HUDEP-2 (cell line): ENCODE measurements around the gene ENPP3.
"Not testable (repeated sequence)": the region's sequence is repeated elsewhere in the genome, so short reads cannot be mapped to it uniquely, and the experiment has no call there.

Experiments used
- DNase-seq, 76 experiments: peaks; one replicate each; lab custom pipeline; 2025; ENCODE audit not compliant: unreplicated experiment in 76 of 76; lab: John Stamatoyannopoulos, UW

Gene ENPP3

GRCh38 chr6:131682442-131682841, 45.3 kb downstream of the ENPP3 start:
- no peak for DNase-seq

- no peak for DNase-seq
Measured at GRCh38 chr6:131683479-131683878, 46.4 kb downstream of the ENPP3 start.

GRCh38 chr6:131685266-131685780, 48.2 kb downstream of the ENPP3 start:
- DNase-seq = no peak

DNA sequence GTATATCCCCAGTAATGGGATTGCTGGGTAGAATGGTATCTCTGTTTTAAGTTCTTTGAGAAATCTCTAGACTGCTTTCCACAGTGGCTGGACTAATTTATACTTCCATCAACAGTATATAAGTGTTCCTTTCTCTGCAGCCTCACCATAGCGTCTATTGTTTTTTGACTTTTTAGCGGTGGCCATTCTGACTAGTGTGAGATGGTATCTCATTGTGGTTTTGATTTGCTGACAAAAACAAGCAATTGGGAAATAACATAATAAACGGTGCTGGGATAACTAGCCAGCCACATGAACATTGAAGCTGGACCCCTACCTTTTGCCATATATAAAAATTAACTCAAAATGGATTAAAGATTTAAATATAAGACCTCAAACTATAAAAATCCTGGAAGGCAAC, 49.9 kb downstream of the ENPP3 start:
- DNase-seq = no peak

DNA sequence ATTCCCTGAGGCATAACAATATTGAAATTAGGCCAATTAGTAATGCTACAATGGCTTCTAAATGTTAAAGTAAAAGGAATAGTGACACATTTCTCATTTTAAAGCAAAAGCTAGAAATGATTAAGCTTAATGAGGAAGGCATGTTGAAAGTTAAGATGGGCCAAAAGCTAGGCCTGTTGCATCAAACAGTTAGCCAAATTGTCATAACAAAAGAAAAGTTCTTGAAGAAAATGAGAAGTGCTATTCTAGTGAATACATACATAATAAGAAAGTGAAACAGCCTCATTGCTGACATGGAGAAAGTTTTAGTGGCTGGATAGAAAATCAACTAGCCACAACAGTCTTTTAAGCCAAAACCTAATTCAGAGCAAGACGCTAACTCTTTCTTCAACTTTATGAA, 51.2 kb downstream of the ENPP3 start:
- no peak for DNase-seq

GRCh38 chr6:131692031-131692430, 54.9 kb downstream of the ENPP3 start:
- DNase-seq = no peak

DNA sequence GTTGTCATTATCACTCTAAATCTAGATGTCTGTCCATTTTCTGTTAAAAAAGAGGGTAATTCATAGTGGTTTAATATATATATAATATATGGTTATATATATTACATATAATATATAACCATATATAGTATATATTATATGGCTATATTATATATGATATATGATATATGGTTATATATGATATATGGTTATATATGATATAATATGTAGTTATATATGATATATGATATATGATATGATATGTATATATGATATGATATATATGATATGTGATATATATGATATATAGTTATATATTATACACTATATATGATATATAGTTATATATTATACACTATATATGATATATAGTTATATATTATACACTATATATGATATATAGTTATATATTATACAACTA, 55.5 kb downstream of the ENPP3 start:
- DNase-seq = no peak

DNA sequence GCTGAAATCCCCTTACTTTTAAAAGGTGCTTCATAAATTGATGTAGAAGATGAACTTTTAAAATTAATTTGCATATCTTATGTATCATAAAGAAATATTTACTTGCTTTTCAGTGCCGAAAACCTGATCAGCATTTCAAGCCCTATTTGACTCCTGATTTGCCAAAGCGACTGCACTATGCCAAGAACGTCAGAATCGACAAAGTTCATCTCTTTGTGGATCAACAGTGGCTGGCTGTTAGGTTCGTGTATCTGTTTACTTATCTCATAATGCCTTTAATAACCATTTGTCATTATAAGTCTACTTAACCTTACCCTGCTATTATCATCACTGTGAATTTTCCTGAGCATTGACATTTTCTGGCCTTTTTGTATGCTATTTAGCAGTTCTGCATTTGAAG, 56.3 kb downstream of the ENPP3 start:
- no peak for DNase-seq

DNA sequence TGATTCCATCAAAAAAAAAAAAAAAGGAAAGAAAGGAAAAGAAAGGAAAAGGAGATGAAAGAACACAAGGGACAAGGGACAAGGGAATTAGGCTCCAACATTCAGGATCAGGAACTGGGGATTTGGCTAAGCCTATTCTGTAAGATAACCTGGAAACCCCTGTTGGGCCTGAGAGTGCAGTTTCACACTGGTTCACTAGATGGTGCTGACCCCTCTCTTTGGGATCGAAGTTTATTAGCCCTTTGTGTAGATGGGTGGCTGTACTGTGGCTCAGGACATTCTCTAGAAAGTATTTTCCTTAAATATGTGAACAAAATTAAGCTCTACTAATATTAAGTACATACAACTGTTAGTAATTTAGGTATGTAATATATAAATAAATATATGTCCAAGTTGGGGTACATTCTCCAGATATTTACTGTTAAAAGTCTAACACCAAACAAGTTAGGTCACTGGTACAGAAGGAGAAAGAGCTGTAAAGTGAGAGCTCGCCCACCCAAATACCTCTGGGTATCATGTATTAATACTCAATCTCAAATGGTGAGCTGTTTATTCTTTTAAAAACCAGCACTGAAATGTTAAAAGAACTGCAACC, 57.8 kb downstream of the ENPP3 start:
- peak in 38 of 76 experiments; percentile 2 to 58 (median 27) for DNase-seq

- no peak for DNase-seq
Measured at GRCh38 chr6:131696956-131697355, 59.9 kb downstream of the ENPP3 start.

DNA sequence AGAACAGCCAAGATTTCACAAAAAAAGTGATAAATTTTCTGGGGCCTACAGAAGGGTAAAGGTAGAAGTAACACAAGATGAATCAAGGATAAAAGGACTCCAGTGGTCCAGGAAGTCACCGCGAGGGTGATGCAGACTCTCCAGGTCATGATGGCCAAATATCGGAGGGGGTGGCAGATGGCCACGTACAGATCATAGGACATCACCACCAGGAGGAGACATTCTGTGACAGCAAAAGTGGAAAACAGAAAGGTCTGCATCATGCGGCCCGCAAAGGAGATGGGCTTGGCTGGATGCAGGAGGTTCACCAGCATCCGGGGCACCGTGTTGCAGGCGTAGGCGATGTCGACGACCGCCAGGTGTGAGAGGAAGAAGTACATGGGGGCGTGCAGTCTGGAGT, 63.7 kb downstream of the ENPP3 start:
- not testable (repeated sequence) for DNase-seq

DNA sequence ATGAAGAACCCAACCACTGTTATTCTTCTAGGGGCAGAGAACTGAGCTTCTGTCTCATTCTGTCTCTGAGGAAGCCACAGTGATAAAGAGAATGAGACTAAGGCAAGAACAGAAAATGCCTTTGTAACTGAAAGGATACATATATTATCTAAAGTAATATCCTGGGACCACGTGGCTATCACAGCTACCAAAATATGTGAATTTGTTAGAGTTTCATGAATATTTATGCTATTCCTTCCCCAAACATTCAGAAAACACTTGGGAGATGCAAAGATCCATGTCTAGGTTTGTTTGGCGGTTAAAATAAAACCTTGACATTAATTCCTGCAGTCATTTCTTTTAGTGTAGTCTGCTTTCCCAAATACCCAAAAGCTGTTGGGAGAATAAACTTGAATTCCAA, 66.8 kb downstream of the ENPP3 start:
- not testable (repeated sequence) for DNase-seq

DNA sequence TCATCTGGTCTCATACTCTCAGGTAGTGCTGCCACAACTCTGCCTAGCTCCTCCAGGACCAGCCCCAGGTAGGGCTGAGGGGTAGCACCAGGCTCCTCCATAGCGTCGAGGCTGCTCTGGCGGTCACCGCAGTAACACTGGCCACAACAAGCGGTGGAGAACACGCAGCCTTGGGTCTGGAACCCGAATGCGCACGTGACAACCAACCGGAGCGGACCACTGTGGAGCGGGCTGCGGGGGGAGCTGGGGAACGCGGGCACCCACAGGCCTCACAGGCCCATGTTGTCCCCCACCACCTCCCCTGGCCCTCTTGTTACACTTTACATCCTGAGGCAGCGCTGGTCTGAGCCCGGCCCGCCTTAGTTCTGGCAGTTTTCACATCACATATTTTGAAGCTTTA, 73.8 kb downstream of the ENPP3 start, which contains the start of gene CTAGE9:
TSS of gene CTAGE9 (minus strand) at position 101 of the 400 bp plus-strand sequence. CDS start at position 101, 0 bp downstream.
- not testable (repeated sequence) for DNase-seq

GRCh38 chr6:131715567-131715966, 78.5 kb downstream of the ENPP3 start:
- not testable (repeated sequence) for DNase-seq

- no peak for DNase-seq
Measured at GRCh38 chr6:131717836-131718542, 80.9 kb downstream of the ENPP3 start.

GRCh38 chr6:131721161-131721560, 84.1 kb downstream of the ENPP3 start:
- DNase-seq = no peak

DNA sequence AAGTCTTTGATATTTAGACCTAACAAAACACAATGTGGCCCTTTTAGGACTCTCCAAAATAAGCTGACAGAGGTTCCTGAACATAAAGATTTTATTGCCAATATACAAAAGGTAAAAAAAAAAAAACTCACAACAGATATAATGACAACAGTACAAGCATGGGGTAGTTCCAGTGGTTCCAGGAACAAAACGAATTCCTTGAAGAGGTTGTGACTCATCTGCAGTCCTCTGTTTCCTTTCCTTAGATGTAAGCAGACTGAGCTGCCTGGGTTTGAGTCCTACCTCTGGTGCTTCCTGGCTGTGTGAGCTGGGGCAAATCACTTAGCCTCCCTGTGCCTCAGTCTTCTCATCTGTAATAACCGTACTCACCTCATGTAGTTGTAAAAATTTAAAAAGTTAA, 87.0 kb downstream of the ENPP3 start:
- DNase-seq = no peak

DNA sequence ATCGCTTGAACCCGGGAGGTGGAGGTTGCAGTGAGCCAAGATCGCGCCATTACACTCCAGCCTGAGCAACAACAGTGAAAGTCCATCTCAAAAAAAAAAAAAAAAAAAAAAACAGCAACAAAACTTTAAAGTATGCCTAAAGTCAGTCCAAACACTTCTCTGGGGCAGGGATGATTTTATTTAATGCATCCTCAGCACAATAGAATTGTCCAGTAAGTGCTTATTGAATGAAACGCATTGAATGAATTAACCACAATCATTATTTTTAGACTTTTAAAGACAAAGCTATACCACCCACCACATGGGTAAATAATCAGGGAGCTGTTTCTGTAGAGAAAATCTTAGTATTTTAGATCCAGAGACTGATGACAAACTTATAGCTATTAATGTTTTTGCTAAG, 90.4 kb downstream of the ENPP3 start:
- no peak for DNase-seq

GRCh38 chr6:131727868-131728267, 90.8 kb downstream of the ENPP3 start:
- DNase-seq = no peak

- no peak for DNase-seq
Measured at GRCh38 chr6:131728296-131728939, 91.3 kb downstream of the ENPP3 start.

- no peak for DNase-seq
Measured at GRCh38 chr6:131729550-131729949, 92.4 kb downstream of the ENPP3 start.

DNA sequence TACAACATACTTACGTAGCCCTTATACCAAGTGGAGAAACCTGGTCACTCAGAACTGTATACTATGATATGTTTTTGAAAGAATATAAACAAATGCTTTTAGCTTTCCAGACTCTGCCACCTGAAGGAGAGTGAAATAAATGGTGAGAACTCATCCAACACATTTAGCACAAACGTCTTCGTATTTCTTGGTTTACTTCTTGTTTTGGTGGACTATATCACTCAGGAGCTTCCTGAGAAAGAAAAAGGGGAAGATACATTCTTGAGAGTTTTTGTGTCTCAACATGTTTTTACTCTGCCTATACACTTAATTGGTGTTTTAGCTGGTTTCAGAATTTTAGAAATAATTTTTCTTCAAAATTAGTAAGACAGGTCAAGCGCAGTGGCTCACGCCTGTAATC, 93.2 kb downstream of the ENPP3 start:
- DNase-seq = no peak
